ENCODE data around the gene TALDO1. TPM values are rescaled to one million over a fixed set of nuclear protein-coding genes. Genes with fewer than 3 reads are reported as not detected.

Gene TALDO1
- total RNA-seq, 1 experiment from 2014 or later: 268 TPM

DNA sequence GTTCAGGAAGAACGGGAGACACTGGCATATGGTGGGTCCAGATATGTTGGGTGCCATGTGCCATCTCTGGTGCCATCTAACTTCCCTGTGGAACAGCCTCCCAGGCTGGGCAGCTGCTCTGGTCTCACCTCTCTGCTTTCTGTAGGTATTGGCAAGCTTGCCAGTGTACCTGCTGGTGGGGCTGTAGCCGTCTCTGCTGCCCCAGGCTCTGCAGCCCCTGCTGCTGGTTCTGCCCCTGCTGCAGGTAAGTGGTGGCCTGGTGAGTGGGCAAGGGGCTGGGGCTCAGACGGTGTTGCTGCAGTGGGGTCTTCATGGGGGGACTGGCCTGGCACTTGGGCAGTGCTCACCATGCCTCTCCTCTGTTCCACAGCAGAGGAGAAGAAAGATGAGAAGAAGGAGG is 65.1 kb downstream of the TALDO1 start:
- no peak overlapping the region for H4K91ac ChIP-seq (ENCODE audit: insufficient read length, low read depth, low read length)
- H3K56ac ChIP-seq (ENCODE audit: insufficient read length, low read depth, low read length): no peak overlapping the region
- TF ChIP-seq, protein P1, sequence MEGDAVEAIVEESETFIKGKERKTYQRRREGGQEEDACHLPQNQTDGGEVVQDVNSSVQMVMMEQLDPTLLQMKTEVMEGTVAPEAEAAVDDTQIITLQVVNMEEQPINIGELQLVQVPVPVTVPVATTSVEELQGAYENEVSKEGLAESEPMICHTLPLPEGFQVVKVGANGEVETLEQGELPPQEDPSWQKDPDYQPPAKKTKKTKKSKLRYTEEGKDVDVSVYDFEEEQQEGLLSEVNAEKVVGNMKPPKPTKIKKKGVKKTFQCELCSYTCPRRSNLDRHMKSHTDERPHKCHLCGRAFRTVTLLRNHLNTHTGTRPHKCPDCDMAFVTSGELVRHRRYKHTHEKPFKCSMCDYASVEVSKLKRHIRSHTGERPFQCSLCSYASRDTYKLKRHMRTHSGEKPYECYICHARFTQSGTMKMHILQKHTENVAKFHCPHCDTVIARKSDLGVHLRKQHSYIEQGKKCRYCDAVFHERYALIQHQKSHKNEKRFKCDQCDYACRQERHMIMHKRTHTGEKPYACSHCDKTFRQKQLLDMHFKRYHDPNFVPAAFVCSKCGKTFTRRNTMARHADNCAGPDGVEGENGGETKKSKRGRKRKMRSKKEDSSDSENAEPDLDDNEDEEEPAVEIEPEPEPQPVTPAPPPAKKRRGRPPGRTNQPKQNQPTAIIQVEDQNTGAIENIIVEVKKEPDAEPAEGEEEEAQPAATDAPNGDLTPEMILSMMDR (conservative IDR thresholded peaks at IDR 0.05): no peak
- H2BK15ac ChIP-seq (ENCODE audit: low read depth, low read length): no peak overlapping the region
- Mint-ChIP-seq H3K9me3 (no peaks in the 10 kb centered on the region), H3K36me3 (ENCODE audit: insufficient read depth in 1 of 3, low read depth in 3 of 3) (peaks cover 29 to 40% (median 31%) of the 10 kb centered on the region in 3 experiments), H3K4me1 (peaks cover 15 to 32% of the 10 kb centered on the region in 2 experiments), H3K27ac (peak overlapping the region in 1 of 3 experiments; percentile 84; a peak in 2 of 7 replicates), H3K27me3 (ENCODE audit: low read depth) (no peaks in the 10 kb centered on the region; the same call in 1 of the 2 replicates), H3K4me3 (peak overlapping the region; percentile 91 to 96; a peak in 4 of 5 replicates)
- no peaks in the 10 kb centered on the region for H3K27me3 ChIP-seq (ENCODE audit: insufficient read depth, low read length)
- no peak overlapping the region for H4K5ac ChIP-seq (ENCODE audit: insufficient read length, low read depth, low read length)
- no peak overlapping the region for H4K8ac ChIP-seq (replicated peaks; ENCODE audit: insufficient read length, low read depth, low read length)
- no peak overlapping the region for H2AFZ ChIP-seq (ENCODE audit: low read length)
- H3K27ac ChIP-seq (ENCODE audit: insufficient read length, low read depth, low read length): no peak overlapping the region
- H3K9me3 ChIP-seq (ENCODE audit: control insufficient read depth, low read depth, low read length): no peaks in the 10 kb centered on the region
- no CpG with 5 or more reads among the region's 3 CpGs for WGBS (ENCODE audit: extremely low coverage, insufficient read length, low lambda C conversion rate)
- H2BK120ac ChIP-seq (ENCODE audit: low read depth, low read length, poor library complexity, severe bottlenecking): no peak overlapping the region
- H3T11ph ChIP-seq (ENCODE audit: low read length): no peak overlapping the region
- no peaks in the 10 kb centered on the region for H3K4me1 ChIP-seq (ENCODE audit: insufficient read depth, low read length)
- H3K23ac ChIP-seq (ENCODE audit: insufficient read length, low read depth, low read length): no peak overlapping the region
- H3K23me2 ChIP-seq (ENCODE audit: insufficient read length, low read depth, low read length, poor library complexity, severe bottlenecking): peaks cover 12% of the 10 kb centered on the region
- H3K4ac ChIP-seq (ENCODE audit: low read depth, low read length): no peak overlapping the region
- H3K9ac ChIP-seq (ENCODE audit: extremely low read depth, insufficient read length, low read length): no peak overlapping the region
- no peak overlapping the region for H3K18ac ChIP-seq (ENCODE audit: insufficient read length, low read depth, low read length)
- H4K20me1 ChIP-seq (ENCODE audit: control insufficient read depth, insufficient read depth, insufficient read length): no peaks in the 10 kb centered on the region
- no peak overlapping the region for H3K14ac ChIP-seq (ENCODE audit: insufficient read depth, low read length)
- no peak overlapping the region for H2BK12ac ChIP-seq (ENCODE audit: insufficient read length, low read depth, low read length)
- no peak for DNase-seq
- H3K79me2 ChIP-seq (ENCODE audit: insufficient read depth, low read length): peaks cover 10% of the 10 kb centered on the region; the same call in 1 of the 2 replicates
- H3K79me1 ChIP-seq (ENCODE audit: insufficient read depth, low read depth, low read length, poor library complexity, severe bottlenecking): peaks cover 9% of the 10 kb centered on the region
- H2AK5ac ChIP-seq (ENCODE audit: insufficient read length, low read length): no peak overlapping the region
- H2BK20ac ChIP-seq (ENCODE audit: low read depth, low read length, poor library complexity, severe bottlenecking): no peak overlapping the region
- H3K4me2 ChIP-seq (ENCODE audit: insufficient read depth, insufficient read length, low read length): no peak overlapping the region
- H2BK5ac ChIP-seq (ENCODE audit: insufficient read length, low read length): no peak overlapping the region

Measured in H9 (cell line).